Stomach (tissue), 4 donors: ENCODE results near the gene PRKCE.

Experiments used
- CTCF ChIP-seq, 7 experiments: fragments of 450-650 bp in 4 of 7; fragments of 200-600 bp in 3 of 7; sonication (generic) in 3 of 7; IDR thresholded peaks; one replicate each; pipeline ENCODE4 v1.5.1; 2016 to 2019; ENCODE audit warnings: antibody characterized with exemption in 7 of 7, control low read depth in 2 of 7, mild to moderate bottlenecking in 1 of 7
- POLR2AphosphoS5 ChIP-seq, 3 donors: sonication (generic); formaldehyde crosslinking; IDR thresholded peaks; one replicate each; pipeline ENCODE4 v1.6.1; 2016; ENCODE audit warnings: antibody characterized with exemption in 3 of 3

- no peak for TF ChIP-seq CTCF (IDR thresholded peaks at IDR 0.05)
- no peak for TF ChIP-seq POLR2AphosphoS5 (IDR thresholded peaks at IDR 0.05)
These were observed 219.6 kb downstream of the PRKCE start for GRCh38 chr2:45871025-45871424.
